Vagina (tissue), 2 donors: Measurements from ENCODE around the gene HIVEP2. TPM values are rescaled to one million over a fixed set of nuclear protein-coding genes. Genes with fewer than 3 reads are reported as not detected.

ENCODE experiments used
- DNase-seq, 2 donors: peaks; one replicate each; pipeline ENCODE4 v3.0.0-alpha.2; 2017; ENCODE audit errors: extremely low spot score in 2 of 2
- H3K27ac ChIP-seq: fragments of 200-600 bp; sonication (generic); one replicate; pipeline ENCODE4 v1.5.1; 2019
- H3K27me3 ChIP-seq: fragments of 200-600 bp; sonication (generic); one replicate; pipeline ENCODE4 v1.5.1; 2019
- H3K36me3 ChIP-seq, 2 donors: fragments of 200-600 bp; sonication (generic); one replicate each; pipeline ENCODE4 v1.5.1; 2017 to 2019
- H3K4me1 ChIP-seq: fragments of 200-600 bp; sonication (generic); one replicate; pipeline ENCODE4 v1.5.1; 2019
- H3K4me3 ChIP-seq, 2 donors: fragments of 200-600 bp; sonication (generic); 1 replicate in 1 of 2; 2 replicates in 1 of 2; pipeline ENCODE4 v1.5.1; 2016 to 2019
- H3K9me3 ChIP-seq: fragments of 200-600 bp; sonication (generic); one replicate; pipeline ENCODE4 v1.5.1; 2019
- CTCF ChIP-seq, 3 experiments: fragments of 450-650 bp in 2 of 3; fragments of 200-600 bp in 1 of 3; sonication (generic) in 1 of 3; IDR thresholded peaks; one replicate each; pipeline ENCODE4 v1.5.1; 2017 to 2019; ENCODE audit warnings: antibody characterized with exemption in 3 of 3, mild to moderate bottlenecking in 2 of 3, moderate library complexity in 2 of 3
- POLR2A ChIP-seq, 2 donors: fragments of 450-650 bp; IDR thresholded peaks; one replicate each; pipeline ENCODE4 v1.6.1; 2017; ENCODE audit warnings: antibody characterized with exemption in 2 of 2, mild to moderate bottlenecking in 2 of 2, moderate library complexity in 2 of 2
- POLR2AphosphoS5 ChIP-seq, 2 donors: sonication (generic); formaldehyde crosslinking; IDR thresholded peaks; one replicate each; pipeline ENCODE4 v1.9.0; 2017; ENCODE audit warnings: antibody characterized with exemption in 2 of 2, mild to moderate bottlenecking in 2 of 2, low read depth in 1 of 2; ENCODE audit not compliant: insufficient read depth in 1 of 2
- intact Hi-C: fragments of 100-400 bp; cut with DNase I; formaldehyde crosslinking; loops from one replicate; pipeline ENCODE4 v1.15.1; 2023
- total RNA-seq: library from RNA; depleted of rRNA; stranded (reverse); fragments of >200 nt; gene quantifications from one replicate; pipeline ENCODE4 v1.2.3, GENCODE V29; 2016

The HIVEP2 gene
- total RNA-seq, 1 donor from 2014 or later = 24.6 TPM

GRCh38 chr6:142708651-142709050 is 236.3 kb downstream of the HIVEP2 start:
- intact Hi-C loops = no loop called here
- H3K4me3 ChIP-seq = no peak overlapping the region
- TF ChIP-seq POLR2AphosphoS5 (IDR thresholded peaks at IDR 0.05; ENCODE audit: insufficient read depth in 1 of 2, low read depth in 1 of 2) (no peak), POLR2A (IDR thresholded peaks at IDR 0.05) (no peak), CTCF (IDR thresholded peaks at IDR 0.05) (no peak)
- no peak overlapping the region for H3K27ac ChIP-seq
- H3K4me1 ChIP-seq = no peaks in the 10 kb centered on the region
- no peaks in the 10 kb centered on the region for H3K27me3 ChIP-seq
- no peak for DNase-seq
- H3K36me3 ChIP-seq = no peaks in the 10 kb centered on the region
- H3K9me3 ChIP-seq = no peaks in the 10 kb centered on the region

- Histone ChIP-seq H3K4me1 (peaks cover 6% of the 10 kb centered on the region), H3K27me3 (no peaks in the 10 kb centered on the region), H3K4me3 (no peak overlapping the region), H3K27ac (no peak overlapping the region), H3K9me3 (no peaks in the 10 kb centered on the region), H3K36me3 (no peaks in the 10 kb centered on the region)
- no peak for DNase-seq
- intact Hi-C loops = no loop called here
- TF ChIP-seq POLR2AphosphoS5 (IDR thresholded peaks at IDR 0.05; ENCODE audit: insufficient read depth in 1 of 2, low read depth in 1 of 2) = no peak
- no peak for TF ChIP-seq CTCF (IDR thresholded peaks at IDR 0.05)
- no peak for TF ChIP-seq POLR2A (IDR thresholded peaks at IDR 0.05)
Measured at GRCh38 chr6:142707255-142707654, 237.7 kb downstream of the HIVEP2 start.

GRCh38 chr6:142706210-142706609 is 238.8 kb downstream of the HIVEP2 start:
- no peaks in the 10 kb centered on the region for H3K36me3 ChIP-seq
- DNase-seq = no peak
- H3K9me3 ChIP-seq = no peaks in the 10 kb centered on the region
- intact Hi-C loops = no loop called here
- H3K27me3 ChIP-seq = no peaks in the 10 kb centered on the region
- no peak overlapping the region for H3K27ac ChIP-seq
- no peak for TF ChIP-seq POLR2A (IDR thresholded peaks at IDR 0.05)
- TF ChIP-seq CTCF (IDR thresholded peaks at IDR 0.05) = no peak
- TF ChIP-seq POLR2AphosphoS5 (IDR thresholded peaks at IDR 0.05; ENCODE audit: insufficient read depth in 1 of 2, low read depth in 1 of 2) = no peak
- H3K4me1 ChIP-seq = peaks cover 6% of the 10 kb centered on the region
- H3K4me3 ChIP-seq = no peak overlapping the region

GRCh38 chr6:142705054-142705453 is 239.9 kb downstream of the HIVEP2 start:
- Histone ChIP-seq H3K27me3 (no peaks in the 10 kb centered on the region), H3K4me1 (peaks cover 6% of the 10 kb centered on the region), H3K36me3 (no peaks in the 10 kb centered on the region), H3K9me3 (no peaks in the 10 kb centered on the region), H3K27ac (no peak overlapping the region), H3K4me3 (no peak overlapping the region)
- DNase-seq = no peak
- intact Hi-C loops = no loop called here
- TF ChIP-seq POLR2AphosphoS5 (IDR thresholded peaks at IDR 0.05; ENCODE audit: insufficient read depth in 1 of 2, low read depth in 1 of 2) (no peak), POLR2A (IDR thresholded peaks at IDR 0.05) (no peak), CTCF (IDR thresholded peaks at IDR 0.05) (no peak)

- H3K4me3 ChIP-seq = no peak overlapping the region
- no peaks in the 10 kb centered on the region for H3K36me3 ChIP-seq
- TF ChIP-seq POLR2A (IDR thresholded peaks at IDR 0.05) = no peak
- no peak for TF ChIP-seq CTCF (IDR thresholded peaks at IDR 0.05)
- no peak for TF ChIP-seq POLR2AphosphoS5 (IDR thresholded peaks at IDR 0.05; ENCODE audit: insufficient read depth in 1 of 2, low read depth in 1 of 2)
- H3K9me3 ChIP-seq = no peaks in the 10 kb centered on the region
- H3K4me1 ChIP-seq = peaks cover 6% of the 10 kb centered on the region
- intact Hi-C loops = no loop called here
- H3K27me3 ChIP-seq = no peaks in the 10 kb centered on the region
- H3K27ac ChIP-seq = no peak overlapping the region
- DNase-seq = no peak
Measured at GRCh38 chr6:142702501-142703460, 242.2 kb downstream of the HIVEP2 start.
